H1 (cell line): ENCODE measurements around the gene RPL18A.

ENCODE experiments used
- CEBPB ChIP-seq: IDR thresholded peaks from 2 replicates; pipeline ENCODE4 v1.6.1; 2012; ENCODE audit warnings: low read depth, low read length
- CHD1 ChIP-seq: IDR thresholded peaks from 2 replicates; pipeline ENCODE4 v1.6.1; 2012; ENCODE audit warnings: low read depth, low read length, improper control_type of control experiment
- EP300 ChIP-seq, 2 experiments: IDR thresholded peaks; 1 replicate in 1 of 2; 2 replicates in 1 of 2; pipeline ENCODE4 v1.6.1; 2011 to 2012; ENCODE audit warnings: low read depth in 2 of 2, low read length in 2 of 2, mild to moderate bottlenecking in 2 of 2, borderline replicate concordance in 1 of 2, inconsistent platforms in 1 of 2, moderate library complexity in 1 of 2
- NANOG ChIP-seq: IDR thresholded peaks from 2 replicates; pipeline ENCODE4 v1.6.1; 2011; ENCODE audit warnings: low read length, low read depth, mild to moderate bottlenecking, inconsistent platforms; ENCODE audit not compliant: insufficient read depth, poor library complexity, severe bottlenecking
- POLR2A ChIP-seq, 2 experiments: IDR thresholded peaks; 1 replicate in 1 of 2; 2 replicates in 1 of 2; pipeline ENCODE4 v1.6.1; 2011; ENCODE audit warnings: low read depth in 2 of 2, low read length in 2 of 2, mild to moderate bottlenecking in 2 of 2; ENCODE audit errors: control extremely low read depth in 1 of 2
- RAD21 ChIP-seq, 2 experiments: IDR thresholded peaks in 1 of 2; conservative IDR thresholded peaks in 1 of 2; 2 replicates each; pipeline ENCODE4 v1.6.1; 2011; ENCODE audit warnings: low read depth in 2 of 2, low read length in 2 of 2, improper control_type of control experiment in 1 of 2, inconsistent platforms in 1 of 2, mild to moderate bottlenecking in 1 of 2, moderate library complexity in 1 of 2
- RBBP5 ChIP-seq: IDR thresholded peaks from 2 replicates; pipeline ENCODE4 v1.7.1; 2012; ENCODE audit warnings: low read depth, mild to moderate bottlenecking, inconsistent platforms, low read length, moderate library complexity, borderline replicate concordance
- RFX5 ChIP-seq: IDR thresholded peaks from 2 replicates; pipeline ENCODE4 v1.6.1; 2011; ENCODE audit warnings: low read depth, low read length, improper control_type of control experiment, borderline replicate concordance
- SP1 ChIP-seq: IDR thresholded peaks from 2 replicates; pipeline ENCODE4 v1.6.1; 2011; ENCODE audit warnings: low read depth, low read length
- SUZ12 ChIP-seq: fragments of 200-600 bp; sonication (generic); IDR thresholded peaks from 2 replicates; pipeline ENCODE4 v1.6.1; 2012; ENCODE audit warnings: mild to moderate bottlenecking, inconsistent platforms, low read length, moderate library complexity, mixed read lengths
- TAF1 ChIP-seq: IDR thresholded peaks from 2 replicates; pipeline ENCODE4 v1.6.1; 2011; ENCODE audit warnings: mild to moderate bottlenecking, low read depth, low read length
- TF ChIP-seq, protein P1 (sequence below), 3 experiments: IDR thresholded peaks; 1 replicate in 2 of 3; 2 replicates in 1 of 3; pipeline versions ENCODE4 v1.5.1 to v1.6.1; 2011; ENCODE audit warnings: low read length in 3 of 3, mild to moderate bottlenecking in 3 of 3, inconsistent platforms in 2 of 3, low read depth in 1 of 3, moderate library complexity in 1 of 3; ENCODE audit not compliant: insufficient read depth in 1 of 3; ENCODE audit errors: control extremely low read depth in 1 of 3
- TF ChIP-seq, protein P2 (sequence below): IDR thresholded peaks from 2 replicates; pipeline ENCODE4 v1.6.1; 2012; ENCODE audit warnings: low read length, inconsistent platforms

DNA sequence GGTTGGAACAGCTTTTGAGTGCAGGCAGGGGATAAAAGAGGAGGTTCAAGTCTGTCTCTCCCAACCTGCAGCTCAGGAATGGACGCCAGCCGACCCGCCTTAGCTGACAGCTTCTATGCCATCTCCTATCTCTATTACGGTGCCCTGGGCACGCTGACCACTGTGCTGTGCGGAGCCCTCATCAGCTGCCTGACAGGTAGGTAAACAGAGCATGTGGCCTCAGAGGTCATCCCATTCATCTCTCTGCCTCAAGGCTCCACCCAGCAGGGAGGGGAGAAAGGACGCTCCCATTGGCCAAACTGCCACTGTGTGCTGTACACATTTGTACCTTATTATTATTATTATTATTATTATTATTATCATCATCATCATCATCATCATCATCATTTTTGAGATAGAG lies 28.6 kb downstream of the RPL18A start:
- TF ChIP-seq, protein P1, sequence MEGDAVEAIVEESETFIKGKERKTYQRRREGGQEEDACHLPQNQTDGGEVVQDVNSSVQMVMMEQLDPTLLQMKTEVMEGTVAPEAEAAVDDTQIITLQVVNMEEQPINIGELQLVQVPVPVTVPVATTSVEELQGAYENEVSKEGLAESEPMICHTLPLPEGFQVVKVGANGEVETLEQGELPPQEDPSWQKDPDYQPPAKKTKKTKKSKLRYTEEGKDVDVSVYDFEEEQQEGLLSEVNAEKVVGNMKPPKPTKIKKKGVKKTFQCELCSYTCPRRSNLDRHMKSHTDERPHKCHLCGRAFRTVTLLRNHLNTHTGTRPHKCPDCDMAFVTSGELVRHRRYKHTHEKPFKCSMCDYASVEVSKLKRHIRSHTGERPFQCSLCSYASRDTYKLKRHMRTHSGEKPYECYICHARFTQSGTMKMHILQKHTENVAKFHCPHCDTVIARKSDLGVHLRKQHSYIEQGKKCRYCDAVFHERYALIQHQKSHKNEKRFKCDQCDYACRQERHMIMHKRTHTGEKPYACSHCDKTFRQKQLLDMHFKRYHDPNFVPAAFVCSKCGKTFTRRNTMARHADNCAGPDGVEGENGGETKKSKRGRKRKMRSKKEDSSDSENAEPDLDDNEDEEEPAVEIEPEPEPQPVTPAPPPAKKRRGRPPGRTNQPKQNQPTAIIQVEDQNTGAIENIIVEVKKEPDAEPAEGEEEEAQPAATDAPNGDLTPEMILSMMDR (IDR thresholded peaks at IDR 0.05; ENCODE audit: control extremely low read depth in 1 of 3, insufficient read depth in 1 of 3, low read depth in 1 of 3, low read length in 3 of 3): no peak
- TF ChIP-seq RFX5 (no peak), SUZ12 (no peak), TAF1 (no peak), NANOG (no peak), CHD1 (no peak), RAD21 (IDR thresholded peaks at IDR 0.05 in 1 of 2, conservative IDR thresholded peaks at IDR 0.05 in 1 of 2; ENCODE audit: low read depth in 2 of 2, low read length in 2 of 2) (no peak), CEBPB (no peak), POLR2A (IDR thresholded peaks at IDR 0.05; ENCODE audit: control extremely low read depth in 1 of 2, low read depth in 2 of 2, low read length in 2 of 2) (no peak), SP1 (no peak), EP300 (IDR thresholded peaks at IDR 0.05; ENCODE audit: borderline replicate concordance in 1 of 2, low read depth in 2 of 2, low read length in 2 of 2) (no peak), RBBP5 (no peak)
- TF ChIP-seq, protein P2, sequence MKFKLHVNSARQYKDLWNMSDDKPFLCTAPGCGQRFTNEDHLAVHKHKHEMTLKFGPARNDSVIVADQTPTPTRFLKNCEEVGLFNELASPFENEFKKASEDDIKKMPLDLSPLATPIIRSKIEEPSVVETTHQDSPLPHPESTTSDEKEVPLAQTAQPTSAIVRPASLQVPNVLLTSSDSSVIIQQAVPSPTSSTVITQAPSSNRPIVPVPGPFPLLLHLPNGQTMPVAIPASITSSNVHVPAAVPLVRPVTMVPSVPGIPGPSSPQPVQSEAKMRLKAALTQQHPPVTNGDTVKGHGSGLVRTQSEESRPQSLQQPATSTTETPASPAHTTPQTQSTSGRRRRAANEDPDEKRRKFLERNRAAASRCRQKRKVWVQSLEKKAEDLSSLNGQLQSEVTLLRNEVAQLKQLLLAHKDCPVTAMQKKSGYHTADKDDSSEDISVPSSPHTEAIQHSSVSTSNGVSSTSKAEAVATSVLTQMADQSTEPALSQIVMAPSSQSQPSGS: no peak
